ENCODE results near the gene LBR.

Gene LBR

DNA sequence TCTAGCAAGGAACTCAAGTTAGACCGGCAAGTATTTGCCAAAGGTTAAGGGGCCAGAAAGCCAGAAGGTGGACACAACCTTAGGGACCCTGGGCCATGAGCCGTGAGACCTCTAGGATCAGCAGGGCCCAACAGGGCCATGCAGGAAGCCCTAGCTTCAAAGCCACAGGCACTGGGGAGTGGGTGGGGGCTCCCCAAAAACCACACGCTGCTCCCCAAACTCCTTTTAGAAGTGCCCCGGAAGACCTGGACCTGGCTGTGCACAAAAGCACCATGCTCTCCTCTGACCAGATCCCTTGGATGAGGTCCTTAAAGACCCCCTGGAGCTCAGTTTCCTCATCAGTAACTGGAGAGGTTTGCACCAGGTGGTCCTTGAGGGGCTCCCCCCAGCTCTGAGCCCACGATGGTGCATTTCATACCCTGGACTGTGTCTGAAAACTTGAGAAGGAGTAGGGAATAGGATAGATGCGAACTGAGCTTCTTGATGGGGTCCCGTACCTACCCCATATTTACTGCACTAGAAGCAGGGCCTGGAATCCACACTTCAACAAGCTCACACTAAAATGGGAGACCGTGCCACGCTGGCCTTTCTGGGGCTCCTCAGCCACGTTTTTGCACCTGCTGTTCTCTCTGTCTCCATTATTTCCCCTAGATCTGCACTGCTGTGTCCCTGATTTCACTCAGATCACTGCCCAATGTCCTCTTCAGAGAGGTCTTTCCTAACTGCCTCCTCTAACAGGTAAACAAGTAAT, 40.6 kb upstream of the LBR start:
- peak; percentile 35 for TF ChIP-seq GLIS1 (tag by site-specific recombination; IDR thresholded peaks at IDR 0.05)
- no peak for TF ChIP-seq SCRT1 (tag by site-specific recombination; IDR thresholded peaks at IDR 0.05; ENCODE audit: borderline replicate concordance)
- no peak for TF ChIP-seq ZNF623 (tag by site-specific recombination; IDR thresholded peaks at IDR 0.05)
- TF ChIP-seq, protein P1, sequence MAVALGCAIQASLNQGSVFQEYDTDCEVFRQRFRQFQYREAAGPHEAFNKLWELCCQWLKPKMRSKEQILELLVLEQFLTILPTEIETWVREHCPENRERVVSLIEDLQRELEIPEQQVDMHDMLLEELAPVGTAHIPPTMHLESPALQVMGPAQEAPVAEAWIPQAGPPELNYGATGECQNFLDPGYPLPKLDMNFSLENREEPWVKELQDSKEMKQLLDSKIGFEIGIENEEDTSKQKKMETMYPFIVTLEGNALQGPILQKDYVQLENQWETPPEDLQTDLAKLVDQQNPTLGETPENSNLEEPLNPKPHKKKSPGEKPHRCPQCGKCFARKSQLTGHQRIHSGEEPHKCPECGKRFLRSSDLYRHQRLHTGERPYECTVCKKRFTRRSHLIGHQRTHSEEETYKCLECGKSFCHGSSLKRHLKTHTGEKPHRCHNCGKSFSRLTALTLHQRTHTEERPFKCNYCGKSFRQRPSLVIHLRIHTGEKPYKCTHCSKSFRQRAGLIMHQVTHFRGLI (tag by site-specific recombination; IDR thresholded peaks at IDR 0.05): no peak
- Histone ChIP-seq H3K4me1 (ENCODE audit: control insufficient read depth, insufficient read depth, low read length) (peaks cover 11% of the 10 kb centered on the region), H3K36me3 (ENCODE audit: control insufficient read depth in 2 of 2, insufficient read depth in 1 of 2, low read length in 2 of 2) (no peaks in the 10 kb centered on the region), H3K4me3 (ENCODE audit: low read depth, low read length) (no peak overlapping the region), H3K9me3 (ENCODE audit: control insufficient read depth, insufficient read depth, low read depth, low read length) (no peaks in the 10 kb centered on the region), H3K27ac (ENCODE audit: extremely low read depth, low read depth, low read length) (no peak overlapping the region)
- ChIA-PET POLR2A (interaction anchor here (1.2 to 1.5 kb wide), 2 partner anchors 14 to 24 kb away, joined by 3 read pairs; no protein-coding TSS in a partner anchor), CTCF (interaction anchor here (0.6 to 3.6 kb wide), 6 partner anchors 13 to 505 kb away, joined by 3 to 13 read pairs (median 6); no protein-coding TSS in a partner anchor)

DNA sequence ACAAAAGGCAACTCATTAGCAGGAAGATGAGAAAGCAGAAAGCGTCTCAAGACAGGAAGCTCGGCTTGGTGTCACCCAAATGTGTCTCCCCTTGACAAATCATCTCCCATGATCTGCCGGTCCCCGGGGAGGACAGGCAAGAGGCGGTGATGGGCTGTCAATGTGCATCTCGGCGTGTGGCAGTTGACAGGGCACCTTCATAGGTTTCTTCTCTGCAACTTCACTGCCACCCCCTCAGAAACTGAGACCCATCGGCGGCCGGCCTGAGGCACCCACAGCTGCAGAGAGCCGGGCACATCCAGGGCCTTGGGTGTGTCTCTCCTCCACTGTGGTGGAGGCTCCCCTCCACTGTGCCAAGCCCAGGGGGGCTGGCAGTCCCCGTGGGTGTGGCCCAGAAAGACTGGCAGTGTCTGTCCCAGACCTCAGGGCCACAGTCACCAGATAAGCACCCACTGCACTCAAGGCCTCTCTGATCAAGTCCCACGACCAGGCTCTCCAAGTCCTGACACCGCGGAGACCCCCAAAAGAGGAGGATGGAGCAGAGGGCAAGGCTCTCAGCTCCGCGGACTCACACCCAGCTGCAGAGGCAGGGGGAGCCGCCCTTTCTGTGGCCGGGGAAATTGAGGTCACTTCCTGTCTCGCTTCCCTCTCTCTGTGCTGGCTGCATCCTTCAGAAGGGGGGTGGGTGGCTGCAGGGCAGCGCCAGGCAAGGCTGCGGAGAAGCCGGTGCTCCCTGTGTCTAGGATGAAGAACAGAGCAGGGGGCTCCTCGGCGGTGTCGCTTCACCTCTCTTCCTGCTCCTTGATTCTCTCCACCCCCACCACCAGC, 39.6 kb upstream of the LBR start:
- ChIA-PET CTCF (interaction anchor here (0.7 to 3.6 kb wide), 4 partner anchors 14 to 506 kb away, joined by 3 to 13 read pairs (median 3); no protein-coding TSS in a partner anchor), POLR2A (interaction anchor here (1.5 kb wide), 1 partner anchor 23 kb away, joined by 3 read pairs; no protein-coding TSS in a partner anchor)
- Histone ChIP-seq H3K9me3 (ENCODE audit: control insufficient read depth, insufficient read depth, low read depth, low read length) (no peaks in the 10 kb centered on the region), H3K36me3 (ENCODE audit: control insufficient read depth in 2 of 2, insufficient read depth in 1 of 2, low read length in 2 of 2) (no peaks in the 10 kb centered on the region), H3K4me3 (ENCODE audit: low read depth, low read length) (no peak overlapping the region), H3K27ac (ENCODE audit: extremely low read depth, low read depth, low read length) (no peak overlapping the region), H3K4me1 (ENCODE audit: control insufficient read depth, insufficient read depth, low read length) (peaks cover 21% of the 10 kb centered on the region)
- TF ChIP-seq ZSCAN23 (tag by site-specific recombination; IDR thresholded peaks at IDR 0.05): no peak
- TF ChIP-seq, protein P2, sequence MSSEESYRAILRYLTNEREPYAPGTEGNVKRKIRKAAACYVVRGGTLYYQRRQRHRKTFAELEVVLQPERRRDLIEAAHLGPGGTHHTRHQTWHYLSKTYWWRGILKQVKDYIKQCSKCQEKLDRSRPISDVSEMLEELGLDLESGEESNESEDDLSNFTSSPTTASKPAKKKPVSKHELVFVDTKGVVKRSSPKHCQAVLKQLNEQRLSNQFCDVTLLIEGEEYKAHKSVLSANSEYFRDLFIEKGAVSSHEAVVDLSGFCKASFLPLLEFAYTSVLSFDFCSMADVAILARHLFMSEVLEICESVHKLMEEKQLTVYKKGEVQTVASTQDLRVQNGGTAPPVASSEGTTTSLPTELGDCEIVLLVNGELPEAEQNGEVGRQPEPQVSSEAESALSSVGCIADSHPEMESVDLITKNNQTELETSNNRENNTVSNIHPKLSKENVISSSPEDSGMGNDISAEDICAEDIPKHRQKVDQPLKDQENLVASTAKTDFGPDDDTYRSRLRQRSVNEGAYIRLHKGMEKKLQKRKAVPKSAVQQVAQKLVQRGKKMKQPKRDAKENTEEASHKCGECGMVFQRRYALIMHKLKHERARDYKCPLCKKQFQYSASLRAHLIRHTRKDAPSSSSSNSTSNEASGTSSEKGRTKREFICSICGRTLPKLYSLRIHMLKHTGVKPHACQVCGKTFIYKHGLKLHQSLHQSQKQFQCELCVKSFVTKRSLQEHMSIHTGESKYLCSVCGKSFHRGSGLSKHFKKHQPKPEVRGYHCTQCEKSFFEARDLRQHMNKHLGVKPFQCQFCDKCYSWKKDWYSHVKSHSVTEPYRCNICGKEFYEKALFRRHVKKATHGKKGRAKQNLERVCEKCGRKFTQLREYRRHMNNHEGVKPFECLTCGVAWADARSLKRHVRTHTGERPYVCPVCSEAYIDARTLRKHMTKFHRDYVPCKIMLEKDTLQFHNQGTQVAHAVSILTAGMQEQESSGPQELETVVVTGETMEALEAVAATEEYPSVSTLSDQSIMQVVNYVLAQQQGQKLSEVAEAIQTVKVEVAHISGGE (tag by site-specific recombination; conservative IDR thresholded peaks at IDR 0.05; ENCODE audit: low read depth): peak; percentile 83
- TF ChIP-seq SP2 (tag by site-specific recombination; IDR thresholded peaks at IDR 0.05): peak; percentile 38; the same call in 1 of the 2 replicates
- TF ChIP-seq ZNF521 (tag by site-specific recombination; IDR thresholded peaks at IDR 0.05): no peak
- TF ChIP-seq GLIS2 (tag by site-specific recombination; IDR thresholded peaks at IDR 0.05): 0 out of 2 replicates have a peak, but pooled peaks have one; percentile 30

DNA sequence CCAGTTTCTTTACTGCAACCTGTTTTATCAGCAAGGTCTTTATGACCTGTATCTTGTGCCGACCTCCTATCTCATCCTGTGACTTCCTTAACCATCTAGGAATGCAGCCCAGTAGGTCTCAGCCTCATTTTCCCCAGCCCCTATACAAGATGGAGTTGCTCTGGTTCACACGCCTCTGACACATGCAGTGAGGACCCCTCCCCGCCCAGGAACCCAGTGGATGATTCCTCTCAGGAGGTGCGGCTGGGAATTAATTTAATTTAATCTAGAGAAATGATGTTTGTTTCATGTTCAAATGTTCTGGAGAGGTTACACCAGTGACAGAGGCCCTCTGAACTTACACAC, 39.0 kb upstream of the LBR start:
- Histone ChIP-seq H3K4me3 (ENCODE audit: low read depth, low read length) (no peak overlapping the region), H3K36me3 (ENCODE audit: control insufficient read depth in 2 of 2, insufficient read depth in 1 of 2, low read length in 2 of 2) (no peaks in the 10 kb centered on the region), H3K4me1 (ENCODE audit: control insufficient read depth, insufficient read depth, low read length) (peaks cover 26% of the 10 kb centered on the region), H3K9me3 (ENCODE audit: control insufficient read depth, insufficient read depth, low read depth, low read length) (no peaks in the 10 kb centered on the region), H3K27ac (ENCODE audit: extremely low read depth, low read depth, low read length) (no peak overlapping the region)
- TF ChIP-seq, protein P3, sequence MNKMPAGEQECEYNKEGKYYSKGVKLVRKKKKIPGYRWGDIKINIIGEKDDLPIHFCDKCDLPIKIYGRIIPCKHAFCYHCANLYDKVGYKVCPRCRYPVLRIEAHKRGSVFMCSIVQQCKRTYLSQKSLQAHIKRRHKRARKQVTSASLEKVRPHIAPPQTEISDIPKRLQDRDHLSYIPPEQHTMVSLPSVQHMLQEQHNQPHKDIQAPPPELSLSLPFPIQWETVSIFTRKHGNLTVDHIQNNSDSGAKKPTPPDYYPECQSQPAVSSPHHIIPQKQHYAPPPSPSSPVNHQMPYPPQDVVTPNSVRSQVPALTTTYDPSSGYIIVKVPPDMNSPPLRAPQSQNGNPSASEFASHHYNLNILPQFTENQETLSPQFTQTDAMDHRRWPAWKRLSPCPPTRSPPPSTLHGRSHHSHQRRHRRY (tag by site-specific recombination; IDR thresholded peaks at IDR 0.05): no peak
- TF ChIP-seq ZNF155 (tag by site-specific recombination; IDR thresholded peaks at IDR 0.05) (no peak), ZNF555 (tag by site-specific recombination; conservative IDR thresholded peaks at IDR 0.05) (no peak), PRDM1 (tag by site-specific recombination; IDR thresholded peaks at IDR 0.05) (no peak), ZNF239 (tag by site-specific recombination; IDR thresholded peaks at IDR 0.05) (no peak), ZBTB20 (tag by site-specific recombination; IDR thresholded peaks at IDR 0.05) (no peak), ZBTB7A (tag by site-specific recombination; IDR thresholded peaks at IDR 0.05; ENCODE audit: low read depth) (no peak), ZNF416 (tag by site-specific recombination; IDR thresholded peaks at IDR 0.05) (no peak), ZNF473 (tag by site-specific recombination; IDR thresholded peaks at IDR 0.05) (no peak), ZFHX2 (tag by site-specific recombination; conservative IDR thresholded peaks at IDR 0.05) (no peak)
- TF ChIP-seq, protein P4, sequence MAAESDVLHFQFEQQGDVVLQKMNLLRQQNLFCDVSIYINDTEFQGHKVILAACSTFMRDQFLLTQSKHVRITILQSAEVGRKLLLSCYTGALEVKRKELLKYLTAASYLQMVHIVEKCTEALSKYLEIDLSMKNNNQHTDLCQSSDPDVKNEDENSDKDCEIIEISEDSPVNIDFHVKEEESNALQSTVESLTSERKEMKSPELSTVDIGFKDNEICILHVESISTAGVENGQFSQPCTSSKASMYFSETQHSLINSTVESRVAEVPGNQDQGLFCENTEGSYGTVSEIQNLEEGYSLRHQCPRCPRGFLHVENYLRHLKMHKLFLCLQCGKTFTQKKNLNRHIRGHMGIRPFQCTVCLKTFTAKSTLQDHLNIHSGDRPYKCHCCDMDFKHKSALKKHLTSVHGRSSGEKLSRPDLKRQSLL (tag by site-specific recombination; IDR thresholded peaks at IDR 0.05): no peak
- TF ChIP-seq, protein P5, sequence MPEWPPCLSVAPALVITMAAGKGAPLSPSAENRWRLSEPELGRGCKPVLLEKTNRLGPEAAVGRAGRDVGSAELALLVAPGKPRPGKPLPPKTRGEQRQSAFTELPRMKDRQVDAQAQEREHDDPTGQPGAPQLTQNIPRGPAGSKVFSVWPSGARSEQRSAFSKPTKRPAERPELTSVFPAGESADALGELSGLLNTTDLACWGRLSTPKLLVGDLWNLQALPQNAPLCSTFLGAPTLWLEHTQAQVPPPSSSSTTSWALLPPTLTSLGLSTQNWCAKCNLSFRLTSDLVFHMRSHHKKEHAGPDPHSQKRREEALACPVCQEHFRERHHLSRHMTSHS (tag by site-specific recombination; IDR thresholded peaks at IDR 0.05): no peak
- ChIA-PET POLR2A (interaction anchor here (1.5 kb wide), 1 partner anchor 22 kb away, joined by 3 read pairs; no protein-coding TSS in a partner anchor), CTCF (interaction anchor here (0.6 to 3.6 kb wide), 3 partner anchors 15 to 313 kb away, joined by 3 to 13 read pairs (median 3); no protein-coding TSS in a partner anchor)

Measured in HEK293 (cell line).